SH-SY5Y (cell line): ENCODE data around the gene MRGPRX3.

Source experiments
- GATA2 ChIP-seq: IDR thresholded peaks from 2 replicates; pipeline ENCODE4 v1.6.1; 2011; ENCODE audit warnings: mild to moderate bottlenecking, low read depth, low read length
- GATA3 ChIP-seq: IDR thresholded peaks from 2 replicates; pipeline ENCODE4 v1.6.1; 2011; ENCODE audit warnings: low read depth, mild to moderate bottlenecking, low read length, moderate library complexity

MRGPRX3 gene

DNA sequence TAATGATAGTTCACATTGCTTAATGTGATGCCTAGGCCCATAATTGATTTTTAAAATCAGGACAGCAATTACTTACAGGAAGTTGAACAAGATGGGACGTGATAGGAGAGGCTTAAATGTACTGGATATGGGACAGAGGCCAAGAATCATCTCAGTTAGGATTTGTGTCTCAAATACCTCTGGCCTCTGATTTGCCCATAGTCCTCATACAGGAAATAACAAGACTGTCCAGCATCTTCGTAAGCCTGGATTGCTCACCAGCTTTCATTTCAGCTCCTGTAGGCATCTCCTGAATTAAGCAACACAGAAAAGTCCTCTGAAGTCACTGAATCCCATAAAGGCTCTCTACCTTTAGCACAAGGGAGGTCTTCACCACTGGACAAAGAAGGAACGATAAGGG, at the start of gene MRGPRX3:
Gene MRGPRX3, plus strand, starts transcription at position 231 of the 400 bp plus-strand sequence. CDS start 4,632 bp downstream, outside the sequence.
- TF ChIP-seq GATA2 (no peak), GATA3 (no peak)

DNA sequence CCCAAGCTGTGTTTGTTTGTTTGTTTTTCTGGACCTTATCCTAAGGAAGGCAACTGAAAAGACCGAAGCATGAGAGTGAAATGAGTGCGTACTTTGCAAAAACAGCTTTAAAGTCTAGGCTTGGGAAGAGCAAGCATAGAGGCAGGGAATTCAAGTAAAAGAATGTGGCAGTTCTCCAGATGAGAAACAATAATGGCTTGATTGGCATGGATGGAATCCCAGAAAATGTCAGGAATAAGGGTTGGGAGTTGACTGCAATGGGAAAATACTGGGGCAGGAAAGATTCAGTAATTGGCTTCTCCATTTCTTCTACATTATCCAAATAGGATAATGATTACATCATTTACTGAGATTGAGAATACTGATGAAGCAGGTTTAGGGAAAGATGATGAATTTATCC, 44.0 kb upstream of the MRGPRX3 start:
- no peak for TF ChIP-seq GATA2
- no peak for TF ChIP-seq GATA3

DNA sequence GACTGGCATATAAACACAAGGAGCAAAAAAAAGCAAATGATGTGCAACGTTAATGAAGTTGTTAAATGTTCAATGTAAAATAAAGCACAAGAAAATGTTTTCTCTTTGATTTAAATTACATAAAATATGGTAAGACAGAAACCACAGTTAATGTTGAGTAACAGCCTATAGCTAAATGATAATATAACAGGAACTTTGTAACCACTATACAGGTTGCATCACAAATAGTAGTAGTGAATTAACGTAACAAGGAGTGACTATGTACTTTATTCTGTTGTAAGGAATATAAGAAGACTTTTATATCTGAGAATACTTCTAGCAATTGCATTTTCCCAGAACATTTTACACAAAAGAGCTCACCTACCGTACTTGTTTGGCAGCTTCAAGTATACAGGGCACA, 43.4 kb upstream of the MRGPRX3 start:
- no peak for TF ChIP-seq GATA2
- no peak for TF ChIP-seq GATA3

DNA sequence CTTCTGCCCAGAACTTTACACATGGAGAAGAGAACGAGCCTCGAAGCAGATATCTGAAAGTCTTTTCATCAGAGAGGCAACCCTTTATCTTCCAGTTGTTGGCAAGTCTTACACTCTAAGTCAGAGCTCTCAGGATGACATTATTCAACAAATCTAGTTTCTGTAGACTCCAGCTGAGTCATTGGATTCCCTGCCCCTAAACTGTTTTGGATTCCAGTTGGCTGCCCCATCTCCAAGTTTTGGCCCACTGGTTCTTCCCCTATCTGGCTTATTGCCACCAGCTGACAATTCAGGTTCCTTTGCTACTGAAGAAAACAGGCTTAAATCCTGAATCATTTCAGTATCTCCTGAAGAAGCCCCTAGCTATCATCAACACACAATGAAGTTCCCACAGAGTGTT, 40.6 kb upstream of the MRGPRX3 start:
- TF ChIP-seq GATA3 (no peak), GATA2 (no peak)

DNA sequence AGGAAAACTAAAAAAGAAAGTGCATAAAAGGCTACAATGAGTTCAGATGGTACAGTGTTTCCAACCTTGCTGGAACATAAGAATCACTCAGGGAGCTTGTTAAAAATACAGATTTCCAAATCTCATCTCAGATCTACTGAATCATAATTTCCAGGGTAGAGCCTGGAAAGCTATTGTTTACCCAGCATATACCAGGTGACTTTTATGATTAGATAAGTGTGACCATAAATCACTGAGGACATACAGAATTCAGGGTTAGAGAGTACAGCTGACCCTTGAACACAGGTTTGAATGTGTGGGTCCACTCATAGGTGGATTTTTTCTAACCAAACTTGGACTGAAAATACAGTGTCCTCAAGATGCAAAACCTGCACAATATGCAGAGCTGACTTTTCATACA, 38.4 kb upstream of the MRGPRX3 start:
- TF ChIP-seq GATA3 (no peak), GATA2 (no peak)

DNA sequence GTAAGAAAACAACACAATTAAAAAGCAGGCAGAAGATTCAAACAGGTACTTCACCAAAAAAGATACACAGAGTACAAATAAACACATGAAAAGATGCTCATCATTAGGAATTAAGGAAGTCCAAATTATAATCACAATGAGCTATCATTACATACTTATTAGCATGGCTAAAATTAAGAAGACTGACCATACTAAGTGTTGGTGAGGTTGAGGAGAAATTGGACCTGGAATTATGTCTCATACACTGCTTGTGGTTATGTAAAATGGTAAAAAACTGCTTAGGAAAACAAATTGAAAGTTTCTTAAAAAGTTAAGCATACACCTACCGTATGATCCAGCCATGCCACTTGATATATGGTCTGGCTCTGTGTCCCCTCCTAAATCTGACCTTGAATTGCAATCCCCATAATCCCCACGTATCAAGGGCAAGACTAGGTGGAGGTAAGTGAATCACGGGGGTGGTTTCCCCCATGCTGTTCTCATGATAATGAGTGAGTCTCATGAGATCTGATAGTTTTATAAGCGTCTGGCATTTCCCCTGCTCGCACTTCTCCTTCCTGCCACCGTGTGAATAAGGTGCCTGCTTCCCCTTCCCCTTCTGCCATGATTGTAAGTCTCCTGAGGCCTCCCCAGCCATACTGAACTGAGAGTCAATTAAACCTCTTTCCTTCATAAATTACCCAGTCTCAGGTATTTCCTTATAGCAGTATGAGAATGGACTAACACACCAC, 31.3 kb upstream of the MRGPRX3 start:
- no peak for TF ChIP-seq GATA3
- no peak for TF ChIP-seq GATA2

DNA sequence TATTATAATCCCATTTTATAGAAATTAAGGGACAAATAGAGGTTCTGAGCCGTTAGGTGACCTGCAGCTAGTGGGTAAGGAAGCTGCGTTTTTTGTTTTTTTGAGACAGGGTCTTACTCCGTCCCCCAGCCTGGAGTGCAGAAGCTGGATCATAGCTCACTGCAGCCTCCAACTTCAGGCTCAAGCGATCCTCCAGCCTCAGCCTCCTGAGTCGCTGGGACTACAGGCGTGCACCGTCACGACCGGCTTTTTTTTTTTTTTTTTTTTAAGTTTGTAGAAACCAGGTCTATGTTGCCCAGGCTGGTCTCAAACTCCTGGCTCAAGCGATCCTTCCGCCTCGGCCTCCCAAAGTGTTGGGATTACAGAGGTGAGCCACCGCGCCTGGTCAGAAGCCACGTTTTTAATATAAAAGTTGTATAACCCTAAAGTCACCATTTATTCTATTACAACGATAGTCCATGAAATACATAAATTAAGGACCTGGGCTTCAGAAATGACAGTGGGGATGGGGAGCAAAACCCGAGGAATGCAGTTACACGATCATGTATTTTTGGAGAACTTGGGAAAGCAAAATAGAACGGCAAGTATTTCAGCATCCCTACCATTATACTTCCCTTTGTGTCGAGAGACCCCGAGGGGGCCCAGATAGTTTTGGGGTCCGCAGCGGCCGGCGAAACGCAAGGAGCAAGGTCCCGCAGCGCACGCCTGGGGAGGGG, 27.1 kb upstream of the MRGPRX3 start:
- TF ChIP-seq GATA3 = no peak
- no peak for TF ChIP-seq GATA2

DNA sequence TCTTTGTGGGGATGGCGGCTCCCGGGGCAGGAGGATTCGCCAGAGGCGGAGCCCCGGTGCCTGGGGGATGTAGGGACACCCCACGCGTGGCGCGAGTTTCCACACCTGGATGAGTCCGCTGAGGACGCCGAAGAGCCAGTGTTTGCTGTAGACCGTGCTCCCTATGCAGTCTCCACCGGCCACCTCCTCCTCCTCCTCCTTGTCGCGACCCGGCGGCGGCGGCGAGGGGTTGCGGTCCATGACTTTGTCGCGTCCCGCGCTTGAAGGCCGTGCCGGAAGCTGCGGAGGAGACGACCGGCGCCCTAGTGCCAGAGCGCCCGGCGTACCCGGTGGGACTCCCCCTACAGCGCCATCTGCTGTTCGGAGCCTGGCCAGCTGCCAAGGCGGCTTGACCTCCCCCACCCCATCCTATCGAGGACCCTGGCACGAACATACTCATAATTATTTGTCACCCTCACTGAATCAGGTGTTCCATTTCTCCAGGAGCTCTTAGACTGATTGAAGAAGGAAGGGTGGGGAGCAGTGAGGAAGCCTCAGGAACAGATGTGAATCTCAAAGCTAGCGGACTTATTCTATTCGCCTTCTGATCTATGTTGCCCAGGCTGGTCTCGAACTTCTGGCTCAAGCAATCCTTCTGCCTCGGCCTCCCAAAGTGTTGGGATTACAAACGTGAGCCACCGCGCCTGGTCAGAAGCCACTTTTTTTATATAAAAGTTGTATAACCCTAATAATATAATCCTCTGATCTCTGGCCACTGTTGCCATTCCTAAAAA, 26.4 kb upstream of the MRGPRX3 start, which contains the start of gene SAAL1:
Gene SAAL1, minus strand, starts transcription at position 281 of the 773 bp plus-strand sequence. Its CDS starts 41 bp downstream, at position 240.
- TF ChIP-seq GATA2 = no peak
- no peak for TF ChIP-seq GATA3

DNA sequence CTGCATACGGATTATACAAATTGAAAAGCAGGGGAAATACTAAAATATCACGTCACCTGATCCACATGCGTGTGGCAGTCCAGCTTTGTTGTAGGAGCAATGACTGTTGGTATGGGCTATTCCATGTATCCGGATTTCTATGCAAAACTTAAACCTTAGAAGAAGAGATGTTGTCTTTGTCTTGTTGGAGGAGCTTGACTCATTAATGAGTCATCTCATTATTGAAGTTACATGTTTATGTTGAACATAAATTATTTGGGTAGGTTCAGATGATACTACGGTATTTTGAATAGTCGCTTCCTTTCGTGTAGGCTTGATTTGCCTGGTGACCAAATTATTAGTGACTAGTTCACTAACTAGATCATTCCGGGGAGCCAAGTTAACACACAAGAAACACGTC, 25.7 kb upstream of the MRGPRX3 start:
- TF ChIP-seq GATA3 (no peak), GATA2 (no peak)

DNA sequence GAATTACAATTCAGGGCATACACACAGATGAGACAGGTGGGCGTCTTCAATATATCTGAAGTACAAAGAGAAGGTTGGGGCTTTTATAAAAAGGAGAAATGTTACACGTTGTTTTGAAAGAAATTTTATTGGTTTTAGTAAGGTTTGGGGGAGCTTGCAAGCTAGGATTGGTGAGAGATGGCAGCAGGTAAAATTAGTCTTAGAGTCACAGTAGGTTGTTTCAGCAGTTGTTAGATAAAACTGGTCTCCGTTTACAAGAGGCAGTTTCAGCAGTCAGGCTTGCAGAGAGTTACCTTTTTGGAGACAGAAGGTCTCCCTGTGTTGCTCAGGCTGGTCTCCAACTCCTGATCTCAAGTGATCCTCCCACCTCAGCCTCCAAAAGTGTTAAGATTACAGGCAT, 24.1 kb upstream of the MRGPRX3 start:
- no peak for TF ChIP-seq GATA2
- TF ChIP-seq GATA3 = no peak

DNA sequence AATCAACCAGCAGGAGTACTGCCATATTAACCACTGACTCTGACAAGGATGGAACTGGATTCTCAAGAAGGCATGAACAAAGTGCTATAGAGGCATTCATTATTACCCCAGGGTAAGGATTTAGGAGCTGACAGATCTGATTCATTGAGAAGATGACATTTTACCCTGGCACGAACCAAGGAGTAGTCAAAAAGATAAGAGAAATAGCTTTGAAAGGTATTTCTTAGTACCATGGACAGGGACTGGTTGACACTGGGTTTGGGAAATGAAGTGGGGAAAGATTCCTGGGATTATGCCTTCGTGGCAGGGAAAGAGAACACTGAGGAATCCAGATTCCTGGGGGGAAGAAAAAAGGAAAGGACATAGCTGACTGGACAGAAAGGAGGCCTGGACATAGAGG, 21.4 kb upstream of the MRGPRX3 start:
- no peak for TF ChIP-seq GATA3
- TF ChIP-seq GATA2 = no peak

DNA sequence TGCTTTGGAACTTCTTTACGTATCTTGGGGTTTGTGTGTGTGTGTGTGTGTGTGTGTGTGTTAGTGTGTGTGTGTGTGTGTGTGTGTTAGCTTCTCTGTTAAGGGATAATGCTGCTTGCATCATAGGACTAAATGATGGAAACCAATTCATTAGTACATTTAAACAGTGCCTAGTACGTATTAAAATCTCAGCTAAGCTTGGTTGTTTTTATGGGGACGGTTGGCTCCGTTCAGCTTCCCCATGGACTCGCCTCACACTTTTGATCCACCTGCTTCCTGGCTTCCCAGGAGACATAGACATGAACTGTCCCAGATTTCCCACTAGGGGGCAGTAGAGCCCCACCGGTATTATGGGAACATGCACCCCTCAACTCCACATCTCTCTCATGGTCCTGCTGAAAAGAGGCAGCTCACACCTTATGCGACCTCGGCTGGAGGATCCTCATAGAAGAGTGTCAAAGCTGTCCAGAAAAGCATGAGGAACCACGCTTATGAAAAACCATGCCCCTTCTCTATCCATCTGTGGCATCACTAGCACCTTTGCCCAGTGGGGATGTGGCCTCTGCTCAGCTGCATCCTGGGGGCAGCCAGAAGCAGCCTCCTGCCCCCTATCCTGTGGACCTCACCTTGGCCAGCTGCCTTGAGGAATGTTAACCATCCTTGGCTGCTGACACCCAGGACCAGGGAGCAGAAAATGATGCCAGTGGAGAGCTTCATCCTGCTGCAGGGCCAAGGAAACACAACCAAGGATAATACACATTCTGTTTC, 16.8 kb upstream of the MRGPRX3 start:
- TF ChIP-seq GATA3 = no peak
- TF ChIP-seq GATA2 = no peak

DNA sequence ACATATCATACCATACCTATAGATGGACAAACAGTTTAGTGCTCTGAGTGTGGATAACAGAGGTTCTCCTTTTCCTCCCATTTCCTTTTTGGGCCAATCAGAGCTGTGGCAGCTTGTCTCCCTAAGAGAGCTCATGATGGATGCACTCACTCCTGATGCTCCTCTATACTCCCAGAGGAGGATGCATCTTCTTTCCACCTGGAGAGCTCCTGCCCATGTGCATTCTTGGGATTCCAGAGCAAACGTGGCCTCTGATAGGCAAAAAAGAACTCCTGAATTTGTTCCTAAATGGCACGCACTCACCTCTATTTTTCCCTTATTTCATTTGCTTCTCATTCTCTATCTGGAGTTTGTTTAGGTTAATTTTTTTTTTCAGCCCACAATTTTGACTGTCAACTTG, 2.9 kb downstream of the MRGPRX3 start:
- TF ChIP-seq GATA3 = no peak

DNA sequence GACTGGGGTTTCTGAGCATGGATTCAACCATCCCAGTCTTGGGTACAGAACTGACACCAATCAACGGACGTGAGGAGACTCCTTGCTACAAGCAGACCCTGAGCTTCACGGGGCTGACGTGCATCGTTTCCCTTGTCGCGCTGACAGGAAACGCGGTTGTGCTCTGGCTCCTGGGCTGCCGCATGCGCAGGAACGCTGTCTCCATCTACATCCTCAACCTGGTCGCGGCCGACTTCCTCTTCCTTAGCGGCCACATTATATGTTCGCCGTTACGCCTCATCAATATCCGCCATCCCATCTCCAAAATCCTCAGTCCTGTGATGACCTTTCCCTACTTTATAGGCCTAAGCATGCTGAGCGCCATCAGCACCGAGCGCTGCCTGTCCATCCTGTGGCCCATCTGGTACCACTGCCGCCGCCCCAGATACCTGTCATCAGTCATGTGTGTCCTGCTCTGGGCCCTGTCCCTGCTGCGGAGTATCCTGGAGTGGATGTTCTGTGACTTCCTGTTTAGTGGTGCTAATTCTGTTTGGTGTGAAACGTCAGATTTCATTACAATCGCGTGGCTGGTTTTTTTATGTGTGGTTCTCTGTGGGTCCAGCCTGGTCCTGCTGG, 4.9 kb downstream of the MRGPRX3 start:
- TF ChIP-seq GATA2 (no peak), GATA3 (no peak)
